Activated CD4-positive, alpha-beta T cell treated with anti-CD3 and anti-CD28 coated beads, Interleukin-2, Interleukin-4, amounts not matched to agents 100 ng/mL and 50 ng/mL, durations not matched to agents 16 hours and 8 hours (primary cell): ENCODE results near the gene TMEM179.

ENCODE experiments used
- DNase-seq: peaks from one replicate; pipeline ENCODE4 v3.0.0-alpha.2; 2020; ENCODE audit warnings: low spot score

TMEM179 gene

DNA sequence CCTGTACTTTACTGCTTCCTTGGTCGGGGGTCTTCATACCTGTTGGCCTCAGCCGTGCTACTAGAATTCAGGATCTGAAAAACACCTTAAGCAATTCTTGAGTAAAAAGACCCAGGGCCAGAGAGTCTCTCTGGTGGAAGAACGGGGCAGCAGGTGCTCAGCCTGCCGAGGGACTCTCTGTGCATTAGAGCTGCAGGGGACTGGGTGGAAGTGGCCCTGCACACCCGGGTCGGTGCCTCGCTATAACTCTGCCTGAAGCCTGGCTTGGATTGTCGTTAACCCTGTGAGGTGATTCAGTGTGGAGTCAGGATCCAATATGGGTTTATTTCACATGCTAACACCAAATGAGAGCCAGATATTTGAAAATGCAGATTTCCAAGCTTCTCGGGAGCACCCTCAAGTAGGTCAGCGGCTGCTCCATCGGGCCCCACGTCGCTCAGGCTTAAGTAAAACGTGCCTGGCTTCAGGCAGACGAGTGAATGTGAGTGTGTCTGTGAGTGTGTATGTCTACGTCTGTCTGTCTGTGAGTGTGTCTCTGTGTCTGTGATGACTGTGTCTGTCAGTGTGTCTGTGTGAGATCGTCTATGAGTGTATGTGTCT, 60.1 kb downstream of the TMEM179 start:
- DNase-seq, result no peak

DNA sequence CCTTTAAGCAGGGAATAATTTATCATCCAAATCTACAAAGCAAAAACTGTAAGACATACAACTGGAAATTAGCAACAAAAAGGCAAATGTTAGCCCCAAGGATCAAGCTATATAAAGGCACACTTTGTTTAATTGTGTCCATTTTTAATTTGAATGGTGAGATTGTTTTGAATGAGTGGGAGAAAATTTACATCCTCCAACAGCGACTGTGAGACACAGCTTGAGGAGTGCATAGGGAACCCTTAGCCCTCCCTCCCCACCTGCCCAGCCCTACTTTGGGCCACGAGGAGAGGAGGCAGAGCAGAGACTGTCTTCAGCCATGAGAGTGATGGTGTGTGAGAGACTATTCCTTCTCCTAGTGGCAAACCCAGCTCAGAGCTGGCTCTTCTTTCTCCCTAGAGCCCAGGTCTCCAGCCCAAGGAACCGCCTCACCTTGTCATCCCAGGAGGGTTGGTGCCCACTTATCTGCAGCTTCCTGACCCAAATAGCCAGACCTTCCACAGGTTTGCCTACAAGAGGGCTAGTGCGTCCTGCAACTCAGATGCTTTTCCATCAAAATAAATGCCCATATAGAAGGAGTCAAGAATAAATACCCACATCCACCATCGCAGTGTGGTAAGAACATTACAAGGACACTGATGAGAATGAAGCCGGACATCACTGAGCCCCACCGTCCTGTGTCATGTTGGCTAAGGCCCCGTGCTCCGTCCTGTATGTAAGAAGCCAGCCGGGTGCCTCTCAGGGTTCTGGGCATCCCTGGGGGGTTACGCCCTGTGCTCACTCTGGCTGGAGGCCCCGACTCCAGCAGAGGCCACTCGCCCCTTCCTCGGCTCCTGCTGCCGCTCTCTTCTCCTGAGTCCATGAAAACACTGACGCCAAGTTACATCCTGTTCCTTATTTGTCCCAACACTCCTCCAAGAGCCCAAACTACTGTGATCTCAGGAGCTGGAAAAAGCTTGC, 61.4 kb downstream of the TMEM179 start:
- DNase-seq, result no peak

DNA sequence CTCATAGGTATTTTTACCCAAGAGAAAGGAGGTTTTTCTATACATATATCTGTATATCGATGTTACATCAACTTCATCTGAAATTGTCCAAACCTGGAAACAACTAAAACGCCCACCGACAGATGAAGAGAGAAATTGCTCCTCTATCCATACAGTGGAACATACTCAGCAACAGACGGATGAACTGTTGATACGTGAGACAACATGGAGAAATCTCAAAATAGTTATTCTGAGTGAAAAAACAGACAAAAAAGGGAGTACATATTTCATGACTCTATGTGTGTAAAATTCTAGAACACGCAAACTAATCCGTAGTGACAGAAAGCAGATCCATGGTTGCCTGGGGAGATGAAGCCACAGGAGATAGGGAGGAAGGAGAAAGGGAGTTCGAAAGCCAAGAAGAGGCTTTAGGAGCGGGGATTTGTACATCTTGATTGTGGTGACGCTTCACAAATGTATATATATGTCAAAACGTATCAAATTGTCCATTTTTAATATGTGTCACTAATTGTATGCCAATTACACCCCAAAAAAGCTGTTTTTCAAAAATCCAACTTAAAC, 62.6 kb downstream of the TMEM179 start:
- DNase-seq, result no peak
